GM10847 (cell line): ENCODE results near the gene SMPD3.

Source experiments
- POLR2A ChIP-seq: IDR thresholded peaks from 2 replicates; pipeline ENCODE4 v1.6.1; 2011; ENCODE audit not compliant: insufficient read length; ENCODE audit errors: extremely low read depth

The SMPD3 gene

DNA sequence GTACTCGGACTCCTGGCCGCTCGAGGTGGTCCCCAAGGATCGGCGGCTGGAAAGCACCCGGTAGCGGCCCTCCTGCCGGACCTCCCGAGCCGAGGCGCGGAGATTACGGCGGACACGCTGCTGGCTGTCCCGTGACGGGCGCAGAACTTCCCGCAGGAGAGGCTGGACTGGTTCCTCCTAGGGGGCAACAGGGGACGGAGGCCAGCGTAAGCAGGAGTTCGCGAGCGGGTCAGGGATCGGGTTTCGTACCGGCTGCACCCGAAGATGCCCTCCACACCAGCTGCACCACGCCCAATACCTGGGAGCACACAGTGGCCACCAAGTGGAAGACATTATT is 137.9 kb downstream of the SMPD3 start:
- no peak for TF ChIP-seq POLR2A

DNA sequence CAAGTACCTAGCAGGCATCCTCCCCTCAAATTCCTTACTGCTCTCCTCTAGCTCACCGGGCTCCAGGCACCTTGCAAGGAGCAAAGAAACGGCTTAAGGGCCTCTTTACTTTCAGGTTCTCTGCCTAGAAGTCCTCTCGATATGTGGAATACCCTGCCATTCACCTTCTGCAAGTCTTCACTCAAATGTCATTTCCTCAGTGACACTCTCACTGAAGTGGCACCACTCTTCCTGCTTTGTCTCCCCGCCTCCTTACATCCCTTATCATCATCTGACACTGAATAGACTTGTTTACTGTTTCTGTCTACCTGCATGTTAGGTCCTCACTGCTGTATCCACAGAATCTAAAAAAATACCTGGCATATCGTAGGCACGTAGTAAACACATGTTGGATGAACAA is 138.5 kb downstream of the SMPD3 start:
- TF ChIP-seq POLR2A, result no peak
